AG04450 (cell line): Measurements from ENCODE around the gene POU2F1. TPM values are rescaled to one million over a fixed set of nuclear protein-coding genes. Genes with fewer than 3 reads are reported as not detected.

ENCODE experiments used
- CTCF ChIA-PET: fragments of 300-600, 350-600 bp; formaldehyde crosslinking; extraction: SDS; loops from one replicate; lab custom pipeline; 2022; ENCODE audit warnings: antibody characterized with exemption, inconsistent platforms; lab: Charles Lee
- POLR2A ChIA-PET: fragments of 350-600 bp; formaldehyde crosslinking; extraction: SDS; loops from one replicate; lab custom pipeline; 2021; ENCODE audit warnings: antibody characterized with exemption, inconsistent platforms; lab: Yijun Ruan, JAX
- DNase-seq: peaks from one replicate; pipeline ENCODE4 v3.0.0-alpha.2; 2011; ENCODE audit warnings: low read depth, low spot score
- H3K27ac ChIP-seq: one replicate; pipeline ENCODE4 v1.5.1; 2012; ENCODE audit warnings: low read depth, low read length, control low read depth
- H3K27me3 ChIP-seq: one replicate; pipeline ENCODE4 v1.6.0; 2012; ENCODE audit warnings: low read length; ENCODE audit not compliant: control insufficient read depth, insufficient read depth
- H3K4me3 ChIP-seq: 2 replicates; pipeline ENCODE4 v1.5.1; 2011; ENCODE audit warnings: mild to moderate bottlenecking, low read depth, low read length, control low read depth
- H3K9me3 ChIP-seq: 2 replicates; pipeline ENCODE4 v1.5.1; 2012; ENCODE audit warnings: low read length; ENCODE audit not compliant: control insufficient read depth, insufficient read depth
- polyA plus RNA-seq: library from polyadenylated mRNA; depleted of rRNA; stranded (reverse); fragments of >200 nt; gene quantifications from 2 replicates; pipeline ENCODE4 v1.2.3, GENCODE V29; 2011
- TF ChIP-seq, protein P1 (sequence below): IDR thresholded peaks from 2 replicates; pipeline ENCODE4 v1.5.1; 2011; ENCODE audit warnings: low read depth, low read length, control low read depth, inconsistent platforms

POU2F1 gene
- polyA plus RNA-seq, 1 experiment: 2.7 TPM

DNA sequence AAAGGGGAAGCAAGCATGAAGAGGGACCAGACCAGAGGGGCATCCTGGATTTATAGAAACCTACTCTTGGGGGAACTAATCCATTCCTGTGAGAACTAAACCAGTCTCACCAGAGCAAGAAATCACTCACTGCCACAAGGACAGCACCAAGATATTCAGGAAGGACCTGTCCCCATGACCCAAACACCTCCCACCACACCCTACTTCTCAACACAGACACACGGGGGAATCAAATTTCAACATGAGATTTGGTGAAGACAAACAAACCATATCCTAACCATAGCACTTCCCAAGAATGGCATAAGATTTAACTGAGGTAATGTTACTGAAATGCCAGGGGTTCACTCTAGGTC, 12.1 kb upstream of the POU2F1 start:
- POLR2A ChIA-PET: no interaction called here
- DNase-seq: no peak
- Histone ChIP-seq H3K4me3 (no peak overlapping the region), H3K27ac (no peak overlapping the region), H3K9me3 (no peaks in the 10 kb centered on the region), H3K27me3 (peaks cover 3% of the 10 kb centered on the region)
- CTCF ChIA-PET: interaction anchor here (0.9 to 1.0 kb wide), 2 partner anchors 11 to 12 kb away, joined by 3 read pairs; no protein-coding TSS in a partner anchor
- TF ChIP-seq, protein P1, sequence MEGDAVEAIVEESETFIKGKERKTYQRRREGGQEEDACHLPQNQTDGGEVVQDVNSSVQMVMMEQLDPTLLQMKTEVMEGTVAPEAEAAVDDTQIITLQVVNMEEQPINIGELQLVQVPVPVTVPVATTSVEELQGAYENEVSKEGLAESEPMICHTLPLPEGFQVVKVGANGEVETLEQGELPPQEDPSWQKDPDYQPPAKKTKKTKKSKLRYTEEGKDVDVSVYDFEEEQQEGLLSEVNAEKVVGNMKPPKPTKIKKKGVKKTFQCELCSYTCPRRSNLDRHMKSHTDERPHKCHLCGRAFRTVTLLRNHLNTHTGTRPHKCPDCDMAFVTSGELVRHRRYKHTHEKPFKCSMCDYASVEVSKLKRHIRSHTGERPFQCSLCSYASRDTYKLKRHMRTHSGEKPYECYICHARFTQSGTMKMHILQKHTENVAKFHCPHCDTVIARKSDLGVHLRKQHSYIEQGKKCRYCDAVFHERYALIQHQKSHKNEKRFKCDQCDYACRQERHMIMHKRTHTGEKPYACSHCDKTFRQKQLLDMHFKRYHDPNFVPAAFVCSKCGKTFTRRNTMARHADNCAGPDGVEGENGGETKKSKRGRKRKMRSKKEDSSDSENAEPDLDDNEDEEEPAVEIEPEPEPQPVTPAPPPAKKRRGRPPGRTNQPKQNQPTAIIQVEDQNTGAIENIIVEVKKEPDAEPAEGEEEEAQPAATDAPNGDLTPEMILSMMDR: no peak

DNA sequence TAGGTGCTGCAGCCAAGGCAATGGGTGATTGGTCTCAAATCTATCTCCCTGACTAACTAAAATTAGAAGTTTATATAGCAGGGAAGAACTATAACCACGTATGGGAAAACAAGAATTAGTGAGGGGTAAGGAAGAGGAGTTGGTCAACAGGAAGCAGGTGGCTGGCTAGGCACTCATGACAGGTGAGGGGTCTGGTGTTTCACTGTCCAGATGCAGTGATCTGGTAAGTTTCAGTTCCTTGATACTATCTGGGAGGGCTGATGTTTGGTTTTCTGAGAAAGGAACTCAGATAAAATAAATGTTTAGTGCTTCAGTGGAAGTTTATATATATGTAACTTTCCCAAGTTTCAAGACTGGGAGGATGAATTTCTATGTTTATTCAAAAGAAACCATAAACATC, 11.6 kb upstream of the POU2F1 start:
- Histone ChIP-seq H3K4me3 (no peak overlapping the region), H3K27me3 (peaks cover 3% of the 10 kb centered on the region), H3K9me3 (no peaks in the 10 kb centered on the region), H3K27ac (no peak overlapping the region)
- POLR2A ChIA-PET: no interaction called here
- TF ChIP-seq, protein P1: no peak
- CTCF ChIA-PET: interaction anchor here (2.7 kb wide), 1 partner anchor 11 kb away, joined by 12 read pairs; the partner anchor contains the start of gene POU2F1
- no peak for DNase-seq

DNA sequence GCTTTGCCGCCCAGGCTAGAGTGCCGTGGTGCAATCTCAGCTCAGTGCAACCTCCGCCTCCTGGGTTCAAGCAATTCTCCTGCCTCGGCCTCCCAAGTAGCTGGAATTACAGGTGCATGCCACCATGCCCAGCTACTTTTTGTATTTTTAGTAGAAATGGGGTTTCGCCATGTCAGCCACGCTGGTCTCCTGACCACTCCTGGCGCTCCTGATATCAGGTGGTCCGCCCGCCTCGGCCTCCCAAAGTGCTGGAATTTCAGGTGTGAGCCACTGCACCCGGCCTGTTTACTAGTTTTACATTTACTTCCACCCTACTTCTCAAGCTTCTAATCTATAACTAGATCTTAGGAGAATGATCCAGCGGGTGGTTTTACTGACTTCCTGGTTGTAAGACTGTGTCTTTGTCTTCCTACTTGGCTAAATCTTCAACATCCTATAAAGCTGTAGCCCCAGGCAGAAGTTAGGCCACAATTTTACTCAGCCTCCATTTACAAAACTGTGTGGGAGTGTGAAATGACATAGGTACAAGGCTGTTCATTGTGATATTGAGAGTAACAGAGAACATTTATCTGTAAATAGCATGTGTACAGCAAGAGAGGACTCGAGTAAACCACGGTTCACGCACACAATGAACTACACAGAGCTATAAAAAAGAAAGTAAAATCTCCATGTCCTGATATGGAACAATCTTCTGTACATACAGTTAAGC, 9.6 kb upstream of the POU2F1 start:
- Histone ChIP-seq H3K27me3 (peaks cover 3% of the 10 kb centered on the region), H3K4me3 (no peak overlapping the region), H3K27ac (no peak overlapping the region), H3K9me3 (no peaks in the 10 kb centered on the region)
- POLR2A ChIA-PET: interaction anchor here (0.6 kb wide), 1 partner anchor 51 kb away, joined by 5 read pairs; no protein-coding TSS in a partner anchor
- no peak for DNase-seq
- TF ChIP-seq, protein P1: no peak
- CTCF ChIA-PET: interaction anchor here (0.6 to 2.7 kb wide), 4 partner anchors 9 to 152 kb away, joined by 3 to 12 read pairs (median 6); partner anchors contain the start of gene POU2F1

DNA sequence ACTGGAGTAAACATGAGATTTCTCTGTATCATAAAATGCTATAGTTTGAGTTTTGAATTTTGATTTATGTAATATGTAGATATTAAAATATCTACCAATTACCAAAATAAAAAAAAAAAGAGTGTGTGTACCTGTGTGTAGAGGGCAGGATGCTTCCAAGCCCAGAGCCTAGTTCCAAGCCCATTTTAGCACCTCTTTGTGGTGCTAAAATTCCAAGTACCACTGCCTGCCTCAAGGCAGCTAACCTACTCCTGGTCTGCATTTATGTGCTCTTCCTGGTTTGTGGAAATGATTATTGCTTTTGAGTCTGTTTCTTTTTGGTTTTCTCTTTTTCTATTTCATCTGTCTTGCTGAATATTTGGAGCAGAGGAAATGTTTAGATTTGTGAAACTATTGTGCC, 8.7 kb upstream of the POU2F1 start:
- ChIA-PET POLR2A (no interaction called here), CTCF (interaction anchor here (2.1 to 2.7 kb wide), 2 partner anchors 8 to 153 kb away, joined by 6 to 12 read pairs; partner anchors contain the start of gene POU2F1)

DNA sequence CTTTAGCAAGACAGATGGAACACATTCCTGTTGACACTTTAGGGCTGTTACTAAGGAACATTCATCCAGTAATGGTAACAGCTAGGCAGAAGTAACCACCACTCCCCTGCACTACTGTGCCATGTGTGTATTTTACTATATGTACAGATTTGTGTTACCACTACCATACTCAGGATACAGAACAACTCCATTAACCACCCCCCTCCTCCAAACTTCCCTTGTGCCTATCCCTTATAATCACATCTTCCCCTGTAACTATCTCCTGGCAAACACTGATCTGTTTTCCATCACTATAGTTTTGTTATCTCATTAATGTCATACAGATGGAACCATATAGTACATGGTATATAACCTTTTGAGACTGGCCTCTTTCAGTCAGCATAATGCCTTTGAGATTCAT, 3.9 kb upstream of the POU2F1 start:
- H3K9me3 ChIP-seq: no peaks in the 10 kb centered on the region; the same call in 1 of the 2 replicates
- no peak for DNase-seq
- no peaks in the 10 kb centered on the region for H3K27me3 ChIP-seq
- POLR2A ChIA-PET: no interaction called here
- CTCF ChIA-PET: no interaction called here
- H3K4me3 ChIP-seq: no peak overlapping the region
- TF ChIP-seq, protein P1: no peak
- no peak overlapping the region for H3K27ac ChIP-seq

More for the DNA sequence above, 8.7 kb upstream of the POU2F1 start:
- no peak for DNase-seq
- Histone ChIP-seq H3K27me3 (peaks cover 3% of the 10 kb centered on the region), H3K9me3 (no peaks in the 10 kb centered on the region), H3K4me3 (no peak overlapping the region), H3K27ac (no peak overlapping the region)
- TF ChIP-seq, protein P1: no peak
